ENCODE data around the gene GUCY1A2.

DNA sequence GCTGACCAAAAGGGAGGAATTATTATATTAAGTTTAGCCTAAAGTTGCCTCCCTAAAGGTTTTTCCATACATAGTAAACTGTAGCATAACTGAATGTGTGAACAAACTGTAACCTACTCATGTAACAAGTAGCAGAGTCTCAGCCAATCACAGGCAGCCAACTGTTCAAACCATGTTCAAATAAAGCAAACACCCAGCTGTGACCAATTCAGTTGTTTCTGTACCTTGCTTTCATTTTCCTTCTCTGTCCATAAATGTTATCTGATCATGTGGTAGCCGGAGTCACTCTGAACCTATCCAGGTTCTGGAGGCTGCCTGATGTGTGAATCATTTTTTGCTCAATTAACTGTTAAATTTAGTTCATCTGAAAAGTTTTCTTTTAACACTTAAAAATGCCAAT is 373.5 kb downstream of the GUCY1A2 start:
- TF ChIP-seq POLR2A (IDR thresholded peaks at IDR 0.05; ENCODE audit: low read depth, low read length) (no peak), TAF1 (IDR thresholded peaks at IDR 0.05; ENCODE audit: borderline replicate concordance, low read depth, low read length) (no peak), POLR2AphosphoS5 (IDR thresholded peaks at IDR 0.05; ENCODE audit: low read depth, low read length) (no peak)
